Measurements from ENCODE around the gene CRAT. TPM values are rescaled to one million over a fixed set of nuclear protein-coding genes. Genes with fewer than 3 reads are reported as not detected.
A peak's percentile ranks its signal among the peaks of the same experiment; 100 is the strongest.

The CRAT gene
- total and polyA plus RNA-seq, 4 experiments from 2014 or later: 8.7 to 21.0 (median 11.8) TPM

- Mint-ChIP-seq H3K27me3 (no peaks in the 10 kb centered on the region), H3K36me3 (peaks cover 2 to 3% of the 10 kb centered on the region in 2 donors), H3K4me3 (no peak overlapping the region), H3K4me1 (peaks cover 4 to 20% (median 8%) of the 10 kb centered on the region in 4 donors), H3K27ac (peak overlapping the region in 1 of 7 donors; percentile 73), H3K9me3 (no peaks in the 10 kb centered on the region)
- no peak overlapping the region for H3K27ac ChIP-seq (ENCODE audit: low read depth, low read length)
- CTCF ChIA-PET (ENCODE audit: partially characterized antibody): interaction anchor here (0.6 to 0.9 kb wide), 2 partner anchors 19 to 899 kb away, joined by 3 read pairs; no protein-coding TSS in a partner anchor
- no peak for DNase-seq
- H3K36me3 ChIP-seq (ENCODE audit: insufficient read depth, low read length): no peaks in the 10 kb centered on the region
- no peaks in the 10 kb centered on the region for H3K27me3 ChIP-seq (ENCODE audit: insufficient read depth, low read length)
- H3K9me3 ChIP-seq (ENCODE audit: control insufficient read depth in 1 of 2, low read length in 2 of 2): no peaks in the 10 kb centered on the region
- peaks cover 13% of the 10 kb centered on the region for H3K4me1 ChIP-seq (ENCODE audit: insufficient read depth, low read length)
- POLR2A ChIA-PET (ENCODE audit: partially characterized antibody): no interaction called here
- no peak overlapping the region for H3K4me3 ChIP-seq (ENCODE audit: low read length in 2 of 2)
- intact Hi-C loops (cut with micrococcal nuclease): no loop called here
Observed at GRCh38 chr9:129105857-129106694, 4.5 kb downstream of the CRAT start.

- H3K9me3 Mint-ChIP-seq: no peaks in the 10 kb centered on the region
- H3K4me3 Mint-ChIP-seq: no peak overlapping the region
- no peaks in the 10 kb centered on the region for H3K27me3 Mint-ChIP-seq
Observed at GRCh38 chr9:129104051-129104450, 6.5 kb downstream of the CRAT start.

DNA sequence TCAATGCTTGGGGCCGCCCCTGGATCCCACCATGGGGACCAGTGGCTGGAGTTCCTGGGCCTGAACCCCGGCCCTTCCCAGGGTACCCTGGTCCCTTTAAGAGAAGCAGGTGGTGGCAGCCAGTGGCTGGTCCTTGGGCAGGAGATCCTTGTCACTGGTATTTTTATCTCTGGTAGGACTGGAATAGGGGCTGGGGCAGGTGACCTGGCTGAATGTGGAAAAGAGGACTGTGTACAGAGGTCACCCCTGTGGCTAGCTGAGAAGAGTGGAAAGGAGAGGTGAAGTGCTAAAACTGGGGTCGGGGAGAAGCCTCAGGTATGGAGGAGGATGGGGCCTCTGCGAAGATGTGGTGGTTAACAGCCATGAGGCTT lies 7.0 kb downstream of the CRAT start:
- Mint-ChIP-seq H3K4me3 (no peak overlapping the region), H3K27ac (no peak overlapping the region), H3K27me3 (no peaks in the 10 kb centered on the region), H3K9me3 (no peaks in the 10 kb centered on the region), H3K4me1 (peaks cover 0 to 2% (median under 1%) of the 10 kb centered on the region in 4 donors), H3K36me3 (peaks cover 2 to 3% of the 10 kb centered on the region in 2 donors)
- Histone ChIP-seq H3K4me1 (ENCODE audit: insufficient read depth, low read length) (no peaks in the 10 kb centered on the region), H3K9me3 (ENCODE audit: control insufficient read depth in 1 of 2, low read length in 2 of 2) (no peaks in the 10 kb centered on the region), H3K27me3 (ENCODE audit: insufficient read depth, low read length) (no peaks in the 10 kb centered on the region), H3K27ac (ENCODE audit: low read depth, low read length) (no peak overlapping the region), H3K36me3 (ENCODE audit: insufficient read depth, low read length) (no peaks in the 10 kb centered on the region), H3K4me3 (ENCODE audit: low read length in 2 of 2) (no peak overlapping the region)
- no peak for DNase-seq
- CTCF ChIA-PET (ENCODE audit: partially characterized antibody): interaction anchor here (0.8 kb wide), 1 partner anchor 28 kb away, joined by 3 read pairs; no protein-coding TSS in a partner anchor
- intact Hi-C loops (cut with micrococcal nuclease): no loop called here
- POLR2A ChIA-PET (ENCODE audit: partially characterized antibody): interaction anchor here (2.2 kb wide), 1 partner anchor 22 kb away, joined by 5 read pairs; no protein-coding TSS in a partner anchor

More at GRCh38 chr9:129104051-129104450, 6.5 kb downstream of the CRAT start:
- intact Hi-C loops (cut with micrococcal nuclease): no loop called here
- H3K27me3 ChIP-seq (ENCODE audit: insufficient read depth, low read length): no peaks in the 10 kb centered on the region
- DNase-seq: no peak
- POLR2A ChIA-PET (ENCODE audit: partially characterized antibody): interaction anchor here (2.2 kb wide), 1 partner anchor 23 kb away, joined by 5 read pairs; no protein-coding TSS in a partner anchor
- H3K27ac ChIP-seq (ENCODE audit: low read depth, low read length): no peak overlapping the region
- Mint-ChIP-seq H3K4me1 (peaks cover 0 to 7% (median 4%) of the 10 kb centered on the region in 4 donors), H3K27ac (no peak overlapping the region), H3K36me3 (peaks cover 2 to 3% of the 10 kb centered on the region in 2 donors)
- H3K4me1 ChIP-seq (ENCODE audit: insufficient read depth, low read length): no peaks in the 10 kb centered on the region
- CTCF ChIA-PET (ENCODE audit: partially characterized antibody): no interaction called here
- H3K9me3 ChIP-seq (ENCODE audit: control insufficient read depth in 1 of 2, low read length in 2 of 2): no peaks in the 10 kb centered on the region
- H3K36me3 ChIP-seq (ENCODE audit: insufficient read depth, low read length): no peaks in the 10 kb centered on the region
- no peak overlapping the region for H3K4me3 ChIP-seq (ENCODE audit: low read length in 2 of 2)

DNA sequence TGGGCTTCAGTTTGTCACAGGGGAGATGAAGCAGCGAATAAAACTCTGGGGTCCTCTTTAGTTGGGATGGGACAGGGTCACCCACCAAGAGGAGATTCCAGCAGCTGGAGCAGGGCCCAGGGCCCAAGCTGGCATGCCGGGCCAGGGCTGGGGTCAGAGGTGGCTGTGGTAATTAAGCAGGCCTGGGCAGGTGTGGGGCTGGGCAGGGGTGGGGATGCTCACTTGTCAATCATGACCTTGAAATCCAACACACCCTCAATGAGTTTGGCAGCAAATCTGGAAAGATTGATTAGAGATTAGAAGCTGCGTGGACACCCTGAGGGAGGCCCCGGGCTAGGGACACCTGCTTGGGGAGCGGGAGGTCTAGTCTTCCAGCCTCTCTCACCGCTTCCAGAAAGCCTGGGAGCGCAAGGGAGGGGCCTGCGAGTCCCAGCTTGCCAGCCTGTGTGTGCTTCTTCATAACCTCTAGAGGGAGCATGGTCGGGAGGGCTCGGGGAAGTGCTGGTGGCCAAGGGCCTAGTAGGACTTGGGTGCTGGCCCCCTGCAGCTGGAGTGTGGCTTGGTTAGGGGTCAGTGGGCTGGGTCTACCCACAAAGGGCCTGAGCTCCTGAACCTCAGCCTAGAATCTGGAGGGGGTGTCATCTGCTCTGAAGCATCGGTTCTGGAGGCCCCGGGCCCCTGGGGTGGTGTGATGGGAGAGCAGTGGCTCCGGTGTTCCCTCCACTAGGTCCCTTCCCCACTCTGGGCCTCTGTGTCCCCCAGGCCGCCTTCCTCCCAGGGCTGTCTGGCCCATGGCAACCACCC lies 7.6 kb downstream of the CRAT start:
- no peak for DNase-seq
- no peak overlapping the region for H3K4me3 Mint-ChIP-seq

DNA sequence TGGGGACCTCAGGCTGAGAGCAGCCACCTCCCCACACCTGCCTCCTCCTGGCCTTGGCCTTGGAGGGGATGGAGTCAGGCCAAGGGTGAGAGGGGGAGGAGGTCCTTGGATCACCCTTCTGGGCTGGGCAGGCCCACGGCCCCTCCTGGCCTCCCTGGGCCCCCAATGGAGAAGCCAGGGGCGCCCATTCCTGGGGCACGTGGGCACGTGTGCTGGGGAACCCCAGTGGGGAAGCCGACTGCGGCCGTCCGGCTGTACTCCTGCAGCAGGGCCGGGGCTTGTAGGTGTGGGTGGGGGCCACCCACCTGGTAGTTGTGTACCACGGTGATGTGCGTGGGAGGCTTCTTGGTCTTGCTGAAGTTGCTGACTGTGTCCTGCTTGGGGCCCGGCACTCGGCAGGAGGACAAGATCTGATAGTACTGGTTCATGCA lies 8.5 kb downstream of the CRAT start:
- H3K27me3 Mint-ChIP-seq: no peaks in the 10 kb centered on the region
- no peaks in the 10 kb centered on the region for H3K9me3 Mint-ChIP-seq
- H3K4me3 ChIP-seq (ENCODE audit: low read length in 2 of 2): no peak overlapping the region
- no peaks in the 10 kb centered on the region for H3K36me3 ChIP-seq (ENCODE audit: insufficient read depth, low read length)
- CTCF ChIA-PET (ENCODE audit: partially characterized antibody): no interaction called here
- intact Hi-C loops (cut with micrococcal nuclease): no loop called here
- POLR2A ChIA-PET (ENCODE audit: partially characterized antibody): no interaction called here
- no peak for DNase-seq
- peaks cover 0 to 2% of the 10 kb centered on the region in 2 donors for H3K36me3 Mint-ChIP-seq
- H3K4me1 Mint-ChIP-seq: no peaks in the 10 kb centered on the region
- no peak overlapping the region for H3K27ac Mint-ChIP-seq
- no peak overlapping the region for H3K4me3 Mint-ChIP-seq
- H3K4me1 ChIP-seq (ENCODE audit: insufficient read depth, low read length): no peaks in the 10 kb centered on the region
- no peaks in the 10 kb centered on the region for H3K27me3 ChIP-seq (ENCODE audit: insufficient read depth, low read length)
- no peaks in the 10 kb centered on the region for H3K9me3 ChIP-seq (ENCODE audit: control insufficient read depth in 1 of 2, low read length in 2 of 2)
- no peak overlapping the region for H3K27ac ChIP-seq (ENCODE audit: low read depth, low read length)

More for the DNA sequence above, 7.6 kb downstream of the CRAT start:
- H3K27me3 Mint-ChIP-seq: no peaks in the 10 kb centered on the region
- ChIA-PET POLR2A (ENCODE audit: partially characterized antibody) (interaction anchor here (2.2 kb wide), 1 partner anchor 22 kb away, joined by 5 read pairs; no protein-coding TSS in a partner anchor), CTCF (ENCODE audit: partially characterized antibody) (interaction anchor here (0.8 kb wide), 1 partner anchor 29 kb away, joined by 3 read pairs; no protein-coding TSS in a partner anchor)
- H3K36me3 Mint-ChIP-seq: peaks cover 2 to 3% of the 10 kb centered on the region in 2 donors
- Histone ChIP-seq H3K4me1 (ENCODE audit: insufficient read depth, low read length) (no peaks in the 10 kb centered on the region), H3K27ac (ENCODE audit: low read depth, low read length) (no peak overlapping the region), H3K27me3 (ENCODE audit: insufficient read depth, low read length) (no peaks in the 10 kb centered on the region), H3K9me3 (ENCODE audit: control insufficient read depth in 1 of 2, low read length in 2 of 2) (no peaks in the 10 kb centered on the region), H3K4me3 (ENCODE audit: low read length in 2 of 2) (no peak overlapping the region), H3K36me3 (ENCODE audit: insufficient read depth, low read length) (no peaks in the 10 kb centered on the region)
- no peaks in the 10 kb centered on the region for H3K4me1 Mint-ChIP-seq
- H3K27ac Mint-ChIP-seq: no peak overlapping the region
- intact Hi-C loops (cut with micrococcal nuclease): no loop called here
- H3K9me3 Mint-ChIP-seq: no peaks in the 10 kb centered on the region

DNA sequence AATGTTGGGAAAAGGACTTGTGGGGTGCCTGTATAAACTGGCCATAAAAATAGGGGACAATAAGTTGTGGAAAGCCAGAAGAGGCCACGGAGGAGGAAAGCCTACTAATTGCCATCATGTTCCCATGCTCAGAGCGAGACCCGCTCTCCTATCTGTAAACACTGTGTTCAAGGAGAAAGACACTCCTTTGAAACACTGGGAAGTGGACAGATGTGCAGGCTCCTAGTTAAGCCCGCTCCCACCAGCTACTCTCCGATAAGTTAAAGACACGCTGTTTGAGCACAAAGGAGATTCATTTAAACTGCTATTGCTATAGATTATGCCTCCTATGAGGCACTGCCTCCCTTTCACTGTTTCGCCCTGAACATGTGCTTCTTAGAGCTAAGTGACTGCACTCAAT lies 9.3 kb downstream of the CRAT start:
- Mint-ChIP-seq H3K27ac (peak overlapping the region in 1 of 7 donors; percentile 77), H3K4me1 (no peaks in the 10 kb centered on the region), H3K27me3 (no peaks in the 10 kb centered on the region), H3K9me3 (no peaks in the 10 kb centered on the region), H3K4me3 (no peak overlapping the region), H3K36me3 (no peaks in the 10 kb centered on the region)
- Histone ChIP-seq H3K27me3 (ENCODE audit: insufficient read depth, low read length) (no peaks in the 10 kb centered on the region), H3K27ac (ENCODE audit: low read depth, low read length) (no peak overlapping the region), H3K9me3 (ENCODE audit: control insufficient read depth in 1 of 2, low read length in 2 of 2) (no peaks in the 10 kb centered on the region), H3K4me3 (ENCODE audit: low read length in 2 of 2) (no peak overlapping the region), H3K36me3 (ENCODE audit: insufficient read depth, low read length) (no peaks in the 10 kb centered on the region), H3K4me1 (ENCODE audit: insufficient read depth, low read length) (no peaks in the 10 kb centered on the region)
- DNase-seq: no peak
- ChIA-PET POLR2A (ENCODE audit: partially characterized antibody) (no interaction called here), CTCF (ENCODE audit: partially characterized antibody) (no interaction called here)
- intact Hi-C loops (cut with micrococcal nuclease): no loop called here

Measured in CD4-positive, alpha-beta memory T cell (primary cell).